BJ (cell line): Measurements from ENCODE around the gene C2CD4A. TPM values are rescaled to one million over a fixed set of nuclear protein-coding genes. Genes with fewer than 3 reads are reported as not detected.

Source experiments
- CTCF ChIA-PET: fragments of 350-600 bp; formaldehyde crosslinking; extraction: SDS; loops from one replicate; lab custom pipeline; 2021; ENCODE audit warnings: antibody characterized with exemption, inconsistent platforms; lab: Yijun Ruan, JAX
- POLR2A ChIA-PET: fragments of 300-600 bp; sonication (Branson Sonifier 250); formaldehyde crosslinking; extraction: SDS; loops from one replicate; lab custom pipeline; 2021; ENCODE audit warnings: antibody characterized with exemption; lab: Charles Lee
- DNase-seq: peaks from one replicate; pipeline ENCODE4 v3.0.0-alpha.2; 2011; ENCODE audit warnings: low read depth
- H3K27me3 ChIP-seq: 2 replicates; pipeline ENCODE4 v1.6.0; 2011; ENCODE audit warnings: low read length; ENCODE audit not compliant: control insufficient read depth, insufficient read depth
- H3K36me3 ChIP-seq: 2 replicates; pipeline ENCODE4 v1.5.1; 2011; ENCODE audit warnings: low read length; ENCODE audit not compliant: control insufficient read depth, insufficient read depth
- H3K4me3 ChIP-seq: 2 replicates; pipeline ENCODE4 v1.5.1; 2011; ENCODE audit warnings: low read depth, mild to moderate bottlenecking, control low read depth, low read length
- polyA plus RNA-seq: library from polyadenylated mRNA; depleted of rRNA; stranded (reverse); fragments of >200 nt; gene quantifications from 2 replicates; pipeline ENCODE4 v1.2.3, GENCODE V29; 2011
- TF ChIP-seq, protein P1 (sequence below): IDR thresholded peaks from 2 replicates; pipeline ENCODE4 v1.5.1; 2011; ENCODE audit warnings: low read depth, mild to moderate bottlenecking, control low read depth, inconsistent platforms, low read length, moderate library complexity; ENCODE audit not compliant: insufficient read depth

C2CD4A gene
- polyA plus RNA-seq, 1 experiment, result not detected

GRCh38 chr15:62050115-62050514 is 16.7 kb upstream of the C2CD4A start:
- H3K27me3 ChIP-seq, result no peaks in the 10 kb centered on the region
- no peak overlapping the region for H3K4me3 ChIP-seq
- TF ChIP-seq, protein P1, sequence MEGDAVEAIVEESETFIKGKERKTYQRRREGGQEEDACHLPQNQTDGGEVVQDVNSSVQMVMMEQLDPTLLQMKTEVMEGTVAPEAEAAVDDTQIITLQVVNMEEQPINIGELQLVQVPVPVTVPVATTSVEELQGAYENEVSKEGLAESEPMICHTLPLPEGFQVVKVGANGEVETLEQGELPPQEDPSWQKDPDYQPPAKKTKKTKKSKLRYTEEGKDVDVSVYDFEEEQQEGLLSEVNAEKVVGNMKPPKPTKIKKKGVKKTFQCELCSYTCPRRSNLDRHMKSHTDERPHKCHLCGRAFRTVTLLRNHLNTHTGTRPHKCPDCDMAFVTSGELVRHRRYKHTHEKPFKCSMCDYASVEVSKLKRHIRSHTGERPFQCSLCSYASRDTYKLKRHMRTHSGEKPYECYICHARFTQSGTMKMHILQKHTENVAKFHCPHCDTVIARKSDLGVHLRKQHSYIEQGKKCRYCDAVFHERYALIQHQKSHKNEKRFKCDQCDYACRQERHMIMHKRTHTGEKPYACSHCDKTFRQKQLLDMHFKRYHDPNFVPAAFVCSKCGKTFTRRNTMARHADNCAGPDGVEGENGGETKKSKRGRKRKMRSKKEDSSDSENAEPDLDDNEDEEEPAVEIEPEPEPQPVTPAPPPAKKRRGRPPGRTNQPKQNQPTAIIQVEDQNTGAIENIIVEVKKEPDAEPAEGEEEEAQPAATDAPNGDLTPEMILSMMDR, result no peak
- no peak for DNase-seq
- H3K36me3 ChIP-seq, result no peaks in the 10 kb centered on the region
- ChIA-PET POLR2A (no interaction called here), CTCF (no interaction called here)

DNA sequence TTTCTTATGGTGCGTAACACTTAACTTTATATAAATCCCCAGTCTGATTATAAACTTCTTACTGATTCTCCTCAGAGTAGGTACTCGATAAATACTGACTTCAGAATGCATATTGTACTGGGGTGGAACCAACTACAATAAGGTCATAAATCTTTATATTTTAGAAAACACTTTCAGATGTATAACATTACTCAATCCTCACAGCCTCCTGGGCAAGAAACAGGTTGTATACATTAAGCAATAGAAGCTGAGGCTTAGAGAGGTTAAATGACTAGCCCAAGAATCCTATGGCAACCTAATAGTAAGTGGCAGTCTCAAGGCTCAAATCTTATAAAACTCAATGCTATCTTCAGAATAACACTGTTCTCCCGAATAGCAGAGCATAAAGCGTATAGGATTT is 15.6 kb upstream of the C2CD4A start:
- no peaks in the 10 kb centered on the region for H3K27me3 ChIP-seq
- H3K4me3 ChIP-seq, result no peak overlapping the region
- H3K36me3 ChIP-seq, result no peaks in the 10 kb centered on the region
- ChIA-PET CTCF (no interaction called here), POLR2A (no interaction called here)
- TF ChIP-seq, protein P1, result no peak
- DNase-seq, result no peak

DNA sequence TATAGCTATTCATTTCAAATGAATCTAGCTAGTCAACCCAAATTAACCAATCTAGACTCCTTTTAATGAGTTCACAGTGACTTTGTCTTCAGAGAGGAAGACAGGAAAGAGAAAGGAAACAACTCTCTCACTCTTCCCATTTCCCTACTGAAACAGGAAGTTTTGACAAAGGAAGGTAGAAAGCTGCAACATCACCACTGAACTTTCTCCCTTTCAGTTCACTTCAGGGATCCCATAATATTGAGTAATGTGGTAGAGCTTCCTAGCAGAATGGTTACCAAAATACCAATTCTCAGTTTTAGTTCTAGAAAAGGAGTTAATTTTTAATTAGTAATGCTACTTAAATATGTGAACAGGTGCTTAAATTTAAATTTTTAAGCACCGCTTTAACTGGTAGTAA is 14.1 kb upstream of the C2CD4A start:
- ChIA-PET CTCF (no interaction called here), POLR2A (interaction anchor here (0.6 to 0.7 kb wide), 2 partner anchors 79 to 236 kb away, joined by 3 to 4 read pairs; no protein-coding TSS in a partner anchor)
- TF ChIP-seq, protein P1, result no peak
- H3K27me3 ChIP-seq, result no peaks in the 10 kb centered on the region
- no peak for DNase-seq
- no peak overlapping the region for H3K4me3 ChIP-seq
- no peaks in the 10 kb centered on the region for H3K36me3 ChIP-seq

- CTCF ChIA-PET, result no interaction called here
- POLR2A ChIA-PET, result interaction anchor here (0.7 kb wide), 1 partner anchor 235 kb away, joined by 4 read pairs; no protein-coding TSS in a partner anchor
- TF ChIP-seq, protein P1, result no peak
- H3K4me3 ChIP-seq, result no peak overlapping the region
- DNase-seq, result no peak
- H3K27me3 ChIP-seq, result no peaks in the 10 kb centered on the region
- no peaks in the 10 kb centered on the region for H3K36me3 ChIP-seq
These were observed 13.2 kb upstream of the C2CD4A start for GRCh38 chr15:62053439-62054085.

DNA sequence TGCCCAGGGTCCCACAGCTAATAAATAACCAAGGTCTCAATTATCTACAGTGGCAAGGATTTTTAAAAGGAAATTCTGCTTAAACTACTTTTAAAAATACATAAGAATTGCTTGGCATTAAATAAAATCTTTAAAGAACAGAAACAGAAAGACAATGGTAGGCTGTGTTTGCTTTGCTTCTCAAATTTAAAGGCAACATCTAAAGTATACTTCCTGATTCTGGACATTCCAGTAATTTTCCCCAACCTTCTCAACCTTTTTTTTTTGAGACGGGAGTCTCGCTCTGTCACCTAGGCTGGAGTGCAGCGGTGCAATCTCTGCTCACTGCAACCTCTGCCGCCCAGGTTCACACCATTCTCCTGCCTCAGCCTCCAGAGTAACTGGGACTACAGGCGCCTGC is 11.8 kb upstream of the C2CD4A start:
- ChIA-PET CTCF (no interaction called here), POLR2A (no interaction called here)
- TF ChIP-seq, protein P1, result no peak
- no peak overlapping the region for H3K4me3 ChIP-seq
- H3K27me3 ChIP-seq, result no peaks in the 10 kb centered on the region
- DNase-seq, result no peak
- H3K36me3 ChIP-seq, result no peaks in the 10 kb centered on the region
